H54 (cell line): ENCODE results near the gene KIAA0513.

Experiments used
- DNase-seq: peaks from one replicate; pipeline ENCODE4 v3.0.0; 2011; ENCODE audit warnings: low spot score, mixed read lengths; ENCODE audit not compliant: insufficient read length
- FAIRE-seq: peaks from 3 replicates; lab custom pipeline; 2011; peaks lifted over from hg19 to GRCh38; lab: Jason Lieb, UNC
- POLR2A ChIP-seq: IDR thresholded peaks from 2 replicates; pipeline ENCODE4 v1.6.1; 2011; ENCODE audit warnings: low read depth, mild to moderate bottlenecking, low read length

Gene KIAA0513

DNA sequence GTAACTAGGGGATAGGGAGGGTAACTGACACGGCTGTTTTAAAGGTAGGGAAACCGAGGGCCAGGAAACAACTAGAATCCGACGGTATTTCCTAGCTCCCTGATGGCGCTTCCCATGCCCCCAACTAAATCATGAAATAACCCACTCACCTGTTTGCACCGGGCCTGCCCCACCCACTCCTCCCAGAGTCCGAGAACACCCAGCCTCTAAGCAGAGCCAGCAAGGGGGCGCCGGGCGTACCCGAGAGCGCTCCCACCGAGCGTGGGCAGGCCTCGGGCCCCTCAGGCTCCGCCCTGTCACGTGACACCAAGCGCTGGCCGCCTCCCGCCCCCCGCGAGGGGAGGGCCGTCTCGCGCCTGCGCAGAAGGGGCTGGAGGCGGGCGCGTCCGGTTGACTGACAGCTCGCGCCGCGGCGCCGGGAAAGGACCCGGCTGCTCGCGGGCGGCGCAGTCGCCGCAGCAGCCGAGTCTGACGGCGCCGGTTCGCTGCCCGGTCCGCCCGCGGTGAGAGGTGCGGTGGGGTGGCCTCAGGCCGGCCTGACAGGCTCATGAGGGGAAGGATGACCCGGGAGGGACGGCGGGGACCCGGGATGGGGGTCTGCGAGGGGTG, at the start of gene KIAA0513:
KIAA0513 (plus strand) TSS at position 447 of the 609 bp plus-strand sequence. CDS start 39,277 bp downstream, outside the sequence.
- DNase-seq: peak; percentile 87
- FAIRE-seq: no peak
- peak; percentile 62 for TF ChIP-seq POLR2A

- no peak for DNase-seq
- no peak for TF ChIP-seq POLR2A
- FAIRE-seq: no peak
Observed at GRCh38 chr16:84979516-84979915, 48.1 kb upstream of the KIAA0513 start.

GRCh38 chr16:84982434-84982833, 45.2 kb upstream of the KIAA0513 start:
- no peak for FAIRE-seq
- no peak for TF ChIP-seq POLR2A

GRCh38 chr16:84985079-84986065, 42.2 kb upstream of the KIAA0513 start:
- no peak for FAIRE-seq
- TF ChIP-seq POLR2A: no peak
- no peak for DNase-seq

More at GRCh38 chr16:84982434-84982833, 45.2 kb upstream of the KIAA0513 start:
- no peak for DNase-seq

DNA sequence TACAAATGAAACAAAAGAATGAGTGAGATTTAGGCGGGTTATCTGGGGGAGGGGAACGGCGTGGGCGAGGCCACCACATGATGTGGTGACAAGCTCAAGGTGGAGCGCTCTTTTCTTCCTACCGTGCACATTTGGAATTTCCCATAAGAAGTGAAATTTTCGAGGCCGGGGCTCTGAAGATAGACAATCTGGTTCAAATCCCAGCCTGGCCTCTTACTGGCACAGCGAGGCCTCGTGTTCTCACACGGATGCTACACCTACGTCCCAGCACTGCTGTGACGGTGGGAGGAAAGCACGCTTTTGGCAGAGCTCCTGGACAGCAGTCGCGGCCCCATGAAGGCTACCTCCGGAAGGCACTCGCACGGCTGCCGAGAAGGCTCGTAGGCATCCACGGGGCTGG, 41.5 kb upstream of the KIAA0513 start:
- no peak for DNase-seq
- TF ChIP-seq POLR2A: no peak
- no peak for FAIRE-seq

DNA sequence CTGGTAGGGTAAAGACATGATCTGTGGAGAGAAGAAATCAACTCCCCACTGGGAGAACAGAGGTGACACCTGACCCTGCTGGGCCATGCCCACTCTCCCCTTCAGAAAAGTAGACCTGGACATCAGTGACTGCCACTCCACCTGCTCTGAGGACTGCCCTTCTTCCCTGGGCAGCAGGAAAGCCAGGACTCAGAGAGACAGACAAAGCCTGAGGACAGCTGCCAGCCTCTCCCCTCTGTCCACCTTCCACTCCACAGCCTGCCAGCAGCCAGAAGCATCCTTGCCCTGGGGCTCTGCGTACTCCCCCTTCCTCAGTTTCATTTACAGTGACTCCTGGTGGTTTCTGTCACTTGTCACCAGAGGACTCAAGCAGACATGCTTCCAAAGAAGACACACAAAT, 40.7 kb upstream of the KIAA0513 start:
- no peak for FAIRE-seq
- no peak for TF ChIP-seq POLR2A
- DNase-seq: no peak

DNA sequence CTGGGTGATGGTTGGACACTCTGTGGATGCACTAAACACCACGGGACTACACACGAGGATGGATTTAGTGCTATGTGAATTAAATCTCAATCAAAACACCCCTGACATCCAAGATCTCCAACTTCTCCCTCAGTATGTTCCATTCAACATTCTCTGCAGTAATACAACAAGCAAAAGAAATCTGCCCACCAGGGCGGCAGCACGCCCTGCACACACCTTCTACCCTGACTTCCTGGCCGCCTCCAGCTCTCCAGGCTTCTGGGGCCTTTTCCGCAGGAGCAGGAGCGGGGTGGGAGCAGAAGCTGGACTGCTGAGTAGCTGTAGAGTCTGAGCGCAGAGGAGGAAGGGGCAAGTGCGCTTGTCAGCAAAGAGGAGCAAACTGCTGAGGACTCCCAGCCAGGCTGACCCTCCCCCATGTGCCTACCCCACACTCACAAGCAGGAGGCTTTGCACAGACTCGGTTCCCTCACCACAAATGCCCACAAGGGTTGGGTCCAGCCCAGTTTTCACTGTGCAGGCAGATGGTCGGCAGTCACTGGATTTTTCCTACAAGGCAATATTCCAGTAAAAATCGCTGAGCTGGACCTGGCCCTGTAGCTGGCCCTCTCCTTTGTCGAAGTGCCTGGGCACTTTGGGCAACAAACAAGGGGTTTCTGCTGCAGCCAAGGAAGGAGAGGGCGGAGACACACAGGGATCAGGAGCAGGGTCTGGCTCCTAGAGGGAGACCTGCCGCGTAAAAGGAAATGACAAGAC, 39.1 kb upstream of the KIAA0513 start:
- FAIRE-seq: no peak
- DNase-seq: no peak
- TF ChIP-seq POLR2A: no peak

GRCh38 chr16:84989749-84990620, 37.6 kb upstream of the KIAA0513 start:
- FAIRE-seq: no peak
- DNase-seq: no peak
- no peak for TF ChIP-seq POLR2A

DNA sequence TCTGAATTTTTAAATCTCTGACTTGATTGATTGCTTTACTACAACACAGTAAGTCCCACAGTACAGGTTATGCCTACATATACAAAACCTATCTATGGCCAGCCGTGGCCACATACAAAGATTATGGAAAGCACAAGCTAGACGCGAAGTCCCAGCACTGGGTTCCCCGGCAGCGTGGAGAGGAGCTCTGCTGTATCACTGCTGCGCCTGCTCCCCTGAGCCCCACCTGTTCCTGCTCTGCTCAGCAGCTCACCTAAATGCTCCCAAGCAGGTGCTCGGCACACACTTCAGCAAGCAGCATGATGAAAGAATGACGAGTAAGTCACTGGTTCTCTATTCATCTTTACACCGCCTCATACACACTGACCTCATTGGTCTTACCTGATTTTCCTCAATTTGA, 36.8 kb upstream of the KIAA0513 start:
- DNase-seq (no peak), FAIRE-seq (no peak)
- no peak for TF ChIP-seq POLR2A

DNA sequence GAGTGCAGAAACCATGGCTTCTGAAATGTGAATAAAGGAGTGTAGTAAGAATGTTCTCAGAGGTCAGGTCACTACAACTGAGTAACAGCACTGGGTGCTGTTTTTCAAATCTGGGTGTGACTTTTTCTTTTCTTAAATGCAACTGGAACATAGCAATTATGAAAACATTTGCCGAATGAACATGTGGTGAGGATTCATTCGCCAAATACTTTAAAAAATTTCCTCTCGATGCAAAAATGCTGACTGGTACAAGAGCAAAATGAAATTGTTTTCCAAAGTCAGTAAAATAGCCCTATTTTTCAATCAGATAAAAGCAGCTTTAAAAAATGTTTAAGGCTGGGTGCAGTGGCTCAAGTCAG, 34.9 kb upstream of the KIAA0513 start:
- DNase-seq: no peak
- no peak for TF ChIP-seq POLR2A
- FAIRE-seq: no peak

DNA sequence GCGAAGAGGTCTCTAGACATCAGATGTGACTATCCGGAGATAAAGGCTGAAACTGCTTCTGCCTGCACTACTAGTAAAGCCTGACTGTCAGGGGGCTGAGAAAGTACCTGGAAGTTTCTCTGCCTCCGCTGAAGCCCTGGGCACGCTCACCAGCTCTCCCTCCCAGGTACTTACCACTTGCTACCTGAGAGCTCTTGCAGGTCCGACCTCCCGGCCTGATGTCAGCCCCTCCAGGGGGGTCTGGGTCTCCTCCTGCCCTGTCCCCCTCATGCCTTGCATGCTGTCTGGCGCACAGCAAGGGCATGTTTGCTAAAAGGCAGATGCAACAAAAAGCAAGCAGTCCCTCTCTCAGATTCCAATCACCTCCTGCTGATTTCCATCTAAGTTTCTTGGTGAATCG, 33.7 kb upstream of the KIAA0513 start:
- TF ChIP-seq POLR2A: no peak
- FAIRE-seq (no peak), DNase-seq (no peak)

- FAIRE-seq: no peak
- TF ChIP-seq POLR2A: no peak
- no peak for DNase-seq
Observed at GRCh38 chr16:84995663-84996062, 31.9 kb upstream of the KIAA0513 start.

GRCh38 chr16:84996365-84996764, 31.2 kb upstream of the KIAA0513 start:
- TF ChIP-seq POLR2A: no peak
- FAIRE-seq (no peak), DNase-seq (no peak)

- no peak for DNase-seq
- no peak for FAIRE-seq
- no peak for TF ChIP-seq POLR2A
Observed at GRCh38 chr16:84999200-84999599, 28.4 kb upstream of the KIAA0513 start.
